ENCODE measurements around the gene HS2ST1.
"Not testable (repeated sequence)": the region's sequence is repeated elsewhere in the genome, so short reads cannot be mapped to it uniquely, and the experiment has no call there.

- not testable (repeated sequence) for TF ChIP-seq POLR2A (IDR thresholded peaks at IDR 0.05; ENCODE audit: extremely low read depth, insufficient read length)
- TF ChIP-seq, protein P1, sequence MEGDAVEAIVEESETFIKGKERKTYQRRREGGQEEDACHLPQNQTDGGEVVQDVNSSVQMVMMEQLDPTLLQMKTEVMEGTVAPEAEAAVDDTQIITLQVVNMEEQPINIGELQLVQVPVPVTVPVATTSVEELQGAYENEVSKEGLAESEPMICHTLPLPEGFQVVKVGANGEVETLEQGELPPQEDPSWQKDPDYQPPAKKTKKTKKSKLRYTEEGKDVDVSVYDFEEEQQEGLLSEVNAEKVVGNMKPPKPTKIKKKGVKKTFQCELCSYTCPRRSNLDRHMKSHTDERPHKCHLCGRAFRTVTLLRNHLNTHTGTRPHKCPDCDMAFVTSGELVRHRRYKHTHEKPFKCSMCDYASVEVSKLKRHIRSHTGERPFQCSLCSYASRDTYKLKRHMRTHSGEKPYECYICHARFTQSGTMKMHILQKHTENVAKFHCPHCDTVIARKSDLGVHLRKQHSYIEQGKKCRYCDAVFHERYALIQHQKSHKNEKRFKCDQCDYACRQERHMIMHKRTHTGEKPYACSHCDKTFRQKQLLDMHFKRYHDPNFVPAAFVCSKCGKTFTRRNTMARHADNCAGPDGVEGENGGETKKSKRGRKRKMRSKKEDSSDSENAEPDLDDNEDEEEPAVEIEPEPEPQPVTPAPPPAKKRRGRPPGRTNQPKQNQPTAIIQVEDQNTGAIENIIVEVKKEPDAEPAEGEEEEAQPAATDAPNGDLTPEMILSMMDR (IDR thresholded peaks at IDR 0.05; ENCODE audit: low read depth, low read length), result not testable (repeated sequence)
- TF ChIP-seq, protein P2, sequence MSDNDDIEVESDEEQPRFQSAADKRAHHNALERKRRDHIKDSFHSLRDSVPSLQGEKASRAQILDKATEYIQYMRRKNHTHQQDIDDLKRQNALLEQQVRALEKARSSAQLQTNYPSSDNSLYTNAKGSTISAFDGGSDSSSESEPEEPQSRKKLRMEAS (IDR thresholded peaks at IDR 0.05; ENCODE audit: low read depth, low read length), result not testable (repeated sequence)
Observed at GRCh38 chr1:87027561-87027960, 113.1 kb downstream of the HS2ST1 start.

All from NB4 (cell line).